HEK293T (cell line): ENCODE results near the gene SLC16A6.
"Not testable (repeated sequence)": the region's sequence is repeated elsewhere in the genome, so short reads cannot be mapped to it uniquely, and the experiment has no call there.

Source experiments
- BHLHE40 ChIP-seq: fragments of 450-650 bp; IDR thresholded peaks from 2 replicates; pipeline ENCODE4 v1.6.1; 2016; ENCODE audit warnings: mild to moderate bottlenecking, moderate library complexity, borderline replicate concordance
- ELF4 ChIP-seq: fragments of 450-650 bp; IDR thresholded peaks from 2 replicates; pipeline ENCODE4 v1.6.1; 2017; ENCODE audit warnings: antibody characterized with exemption
- FOXA1 ChIP-seq: fragments of 450-650 bp; IDR thresholded peaks from 2 replicates; pipeline ENCODE4 v1.6.1; 2016; ENCODE audit warnings: mild to moderate bottlenecking
- FOXK2 ChIP-seq: fragments of 450-650 bp; IDR thresholded peaks from 2 replicates; pipeline ENCODE4 v1.6.1; 2016; ENCODE audit warnings: mild to moderate bottlenecking
- FOXM1 ChIP-seq: fragments of 450-650 bp; IDR thresholded peaks from 2 replicates; pipeline ENCODE4 v1.6.1; 2017; ENCODE audit warnings: mild to moderate bottlenecking, borderline replicate concordance
- HDGF ChIP-seq: fragments of 450-650 bp; IDR thresholded peaks from 2 replicates; pipeline ENCODE4 v1.6.1; 2017; ENCODE audit warnings: antibody characterized with exemption, borderline replicate concordance
- NFRKB ChIP-seq: fragments of 450-650 bp; IDR thresholded peaks from 2 replicates; pipeline ENCODE4 v1.6.1; 2016; ENCODE audit warnings: mild to moderate bottlenecking, moderate library complexity
- SP1 ChIP-seq: fragments of 450-650 bp; IDR thresholded peaks from 2 replicates; pipeline ENCODE4 v1.6.1; 2017
- SUZ12 ChIP-seq: fragments of 450-650 bp; IDR thresholded peaks from 2 replicates; pipeline ENCODE4 v1.6.1; 2016; ENCODE audit warnings: mild to moderate bottlenecking
- TARDBP ChIP-seq: fragments of 450-650 bp; IDR thresholded peaks from 2 replicates; pipeline ENCODE4 v1.6.1; 2016
- ZNF384 ChIP-seq: fragments of 450-650 bp; IDR thresholded peaks from 2 replicates; pipeline ENCODE4 v1.6.1; 2016

GRCh38 chr17:68331932-68332331 is 41.0 kb upstream of the SLC16A6 start:
- not testable (repeated sequence) for TF ChIP-seq SUZ12, ELF4, TARDBP, BHLHE40, HDGF, SP1, FOXM1, FOXK2, FOXA1, ZNF384, NFRKB
